K562 (cell line): Measurements from ENCODE around the gene MSH3. TPM values are rescaled to one million over a fixed set of nuclear protein-coding genes. Genes with fewer than 3 reads are reported as not detected.
A peak's percentile ranks its signal among the peaks of the same experiment; 100 is the strongest.

Experiments used
- ATAC-seq: fragments of 200-7000 bp; cut with Tn5 transposase; 3 replicates; pipeline ENCODE4 v1.9.1; 2020; ENCODE audit warnings: moderate library complexity
- BruUV-seq: library from RNA; stranded (reverse); fragments of 400-500 nt; replicated peaks from 2 replicates; lab custom pipeline; 2021; lab: Mats Ljungman, UMichigan
- CTCF ChIA-PET: fragments of 300-600 bp; formaldehyde crosslinking; extraction: SDS; loops from one replicate; lab custom pipeline; 2021; ENCODE audit warnings: low intra/inter-chr PET ratio; lab: Yijun Ruan, JAX
- POLR2A ChIA-PET: fragments of 300-600, 350-650 bp; sonication (Branson Sonifier 250); formaldehyde crosslinking; extraction: SDS; loops from one replicate; lab custom pipeline; 2021; ENCODE audit warnings: antibody characterized with exemption, inconsistent platforms; lab: Yijun Ruan, JAX
- DNase-seq, 4 experiments: peaks; one replicate each; pipeline versions ENCODE4 v3.0.0 to v3.0.0-alpha.2; 2011 to 2018; ENCODE audit warnings: low spot score in 3 of 4, mixed read lengths in 3 of 4; ENCODE audit errors: extremely low read depth in 1 of 4
- FAIRE-seq: peaks from 2 replicates; lab custom pipeline; 2011; peaks lifted over from hg19 to GRCh38; lab: Jason Lieb, UNC
- H2AFZ ChIP-seq: 2 replicates; pipeline ENCODE4 v1.6.0; 2011; ENCODE audit warnings: low read depth, low read length, control low read depth, inconsistent platforms
- H3K27ac ChIP-seq: fragments of 200-600 bp; 3 replicates; pipeline ENCODE4 v1.8.0; 2011; ENCODE audit warnings: low read depth, mild to moderate bottlenecking, control low read depth, inconsistent platforms, low read length, moderate library complexity, mixed read lengths; ENCODE audit errors: extremely low read depth
- H3K27me3 ChIP-seq, 2 experiments: fragments of 300-600 bp in 1 of 2; 2 replicates in 1 of 2; 3 replicates in 1 of 2; pipeline versions ENCODE4 v1.6.0 to v1.8.0; 2011; ENCODE audit warnings: inconsistent platforms in 2 of 2, low read length in 2 of 2, mild to moderate bottlenecking in 1 of 2, mixed read lengths in 1 of 2, moderate library complexity in 1 of 2; ENCODE audit not compliant: control insufficient read depth in 2 of 2, insufficient read depth in 2 of 2
- H3K36me3 ChIP-seq: fragments of 300-600 bp; 3 replicates; pipeline ENCODE4 v1.8.0; 2011; ENCODE audit warnings: mild to moderate bottlenecking, low read length, inconsistent platforms; ENCODE audit not compliant: control insufficient read depth, insufficient read depth
- H3K4me1 ChIP-seq, 2 experiments: fragments of 200-600 bp in 1 of 2; replicated peaks in 1 of 2; 2 replicates in 1 of 2; 3 replicates in 1 of 2; pipeline versions ENCODE4 v1.5.1 to v1.8.0; 2011; ENCODE audit warnings: inconsistent platforms in 2 of 2, low read length in 2 of 2, mild to moderate bottlenecking in 1 of 2, mixed read lengths in 1 of 2, moderate library complexity in 1 of 2; ENCODE audit not compliant: control insufficient read depth in 2 of 2, insufficient read depth in 2 of 2
- H3K4me2 ChIP-seq: 2 replicates; pipeline ENCODE4 v1.6.1; 2011; ENCODE audit warnings: low read length, control low read depth, inconsistent platforms, mixed read lengths; ENCODE audit not compliant: insufficient read depth
- H3K4me3 ChIP-seq: fragments of 200-600 bp; sonication (generic), shearing (Covaris generic); 2 replicates; pipeline ENCODE4 v1.5.1; 2016; ENCODE audit warnings: control low read depth, inconsistent platforms
- H3K79me2 ChIP-seq: fragments of 200-600 bp; 3 replicates; pipeline ENCODE4 v1.8.0; 2011; ENCODE audit warnings: low read length, inconsistent platforms; ENCODE audit not compliant: control insufficient read depth, insufficient read depth
- H3K9ac ChIP-seq, 2 experiments: 2 replicates each; pipeline versions ENCODE4 v1.6.0 to v1.6.1; 2011; ENCODE audit warnings: low read depth in 2 of 2, low read length in 2 of 2, control low read depth in 1 of 2, inconsistent platforms in 1 of 2, mild to moderate bottlenecking in 1 of 2, mixed read lengths in 1 of 2; ENCODE audit not compliant: insufficient read depth in 1 of 2
- H3K9me1 ChIP-seq: one replicate; pipeline ENCODE4 v1.6.0; 2011; ENCODE audit warnings: inconsistent platforms, mild to moderate bottlenecking, low read length, moderate library complexity; ENCODE audit not compliant: control insufficient read depth, insufficient read depth
- H3K9me3 ChIP-seq: replicated peaks from 2 replicates; pipeline ENCODE4 v1.5.1; 2011; ENCODE audit warnings: low read depth, low read length, inconsistent platforms; ENCODE audit not compliant: control insufficient read depth, insufficient read depth
- H4K20me1 ChIP-seq: replicated peaks from 2 replicates; pipeline ENCODE4 v1.6.1; 2011; ENCODE audit warnings: low read length, inconsistent platforms, mixed read lengths; ENCODE audit not compliant: control insufficient read depth, insufficient read depth
- ADNP ChIP-seq: fragments of 200-800 bp; sonication (Bioruptor generic); IDR thresholded peaks from 2 replicates; pipeline ENCODE4 v1.6.1; 2016; ENCODE audit warnings: missing genetic modification characterization, missing compliant biosample characterization
- BDP1 ChIP-seq: IDR thresholded peaks from 3 replicates; pipeline ENCODE4 v1.6.1; 2011; ENCODE audit not compliant: insufficient read length, insufficient read depth
- CBX2 ChIP-seq: fragments of 200-600 bp; sonication (generic); IDR thresholded peaks from one replicate; pipeline ENCODE4 v1.6.1; 2012; ENCODE audit warnings: mild to moderate bottlenecking, low read length, inconsistent platforms; ENCODE audit not compliant: insufficient read depth, poor library complexity, severe bottlenecking
- DMBX1 ChIP-seq: fragments of 250-450 bp; sonication (Bioruptor Pico); IDR thresholded peaks from 2 replicates; pipeline ENCODE4 v1.8.0; 2022; ENCODE audit warnings: inconsistent platforms, mild to moderate bottlenecking, moderate library complexity, borderline replicate concordance
- EGR1 ChIP-seq: fragments of 450-650 bp; conservative IDR thresholded peaks from 2 replicates; pipeline ENCODE4 v1.6.1; 2017; ENCODE audit warnings: mild to moderate bottlenecking
- EHMT2 ChIP-seq: fragments of 450-650 bp; IDR thresholded peaks from 2 replicates; pipeline ENCODE4 v1.6.1; 2018; ENCODE audit warnings: antibody characterized with exemption
- KDM1A ChIP-seq, 2 experiments: fragments of 450-650 bp; IDR thresholded peaks; 2 replicates each; pipeline ENCODE4 v1.6.1; 2016; ENCODE audit warnings: mild to moderate bottlenecking in 2 of 2
- MTA1 ChIP-seq: fragments of 450-650 bp; IDR thresholded peaks from 2 replicates; pipeline ENCODE4 v1.6.1; 2017; ENCODE audit warnings: borderline replicate concordance
- MYC ChIP-seq, 2 experiments: fragments of 250-450 bp in 1 of 2; sonication (Bioruptor Pico) in 1 of 2; IDR thresholded peaks; 2 replicates each; pipeline versions ENCODE4 v1.5.1 to v1.6.1; 2012 to 2021; ENCODE audit warnings: low read depth in 2 of 2, borderline replicate concordance in 1 of 2, improper control_type of control experiment in 1 of 2, low read length in 1 of 2, mild to moderate bottlenecking in 1 of 2, moderate library complexity in 1 of 2
- NFIC ChIP-seq: fragments of 450-650 bp; IDR thresholded peaks from 2 replicates; pipeline ENCODE4 v1.6.1; 2017; ENCODE audit warnings: mild to moderate bottlenecking, inconsistent platforms
- NR2F6 ChIP-seq: fragments of 450-650 bp; formaldehyde crosslinking; IDR thresholded peaks from 2 replicates; pipeline ENCODE4 v1.4.0; 2020; ENCODE audit warnings: mild to moderate bottlenecking
- NR4A1 ChIP-seq, 2 experiments: fragments of 250-450 bp in 1 of 2; fragments of 450-650 bp in 1 of 2; sonication (Bioruptor Pico) in 1 of 2; IDR thresholded peaks; 2 replicates each; pipeline versions ENCODE4 v1.4.0 to v1.6.1; 2016 to 2020; ENCODE audit warnings: mild to moderate bottlenecking in 2 of 2, missing compliant biosample characterization in 1 of 2, missing genetic modification characterization in 1 of 2, moderate library complexity in 1 of 2
- PHB ChIP-seq: fragments of 250-450 bp; sonication (Bioruptor Pico); IDR thresholded peaks from 2 replicates; pipeline ENCODE4 v1.5.0; 2021
- POLR3A ChIP-seq: IDR thresholded peaks from 2 replicates; pipeline ENCODE4 v1.6.1; 2011; ENCODE audit warnings: borderline replicate concordance, mild to moderate bottlenecking, moderate library complexity; ENCODE audit not compliant: insufficient read length, insufficient read depth; ENCODE audit errors: extremely low read depth
- PTBP1 ChIP-seq: fragments of 200-400 bp; formaldehyde crosslinking; IDR thresholded peaks from 2 replicates; pipeline ENCODE4 v1.6.1; 2017; ENCODE audit warnings: low read depth, low read length
- RBM25 ChIP-seq: fragments of 200-400 bp; formaldehyde crosslinking; IDR thresholded peaks from 2 replicates; pipeline ENCODE4 v1.6.1; 2018; ENCODE audit warnings: low read length, low read depth, moderate library complexity; ENCODE audit not compliant: severe bottlenecking
- TBL1XR1 ChIP-seq, 2 experiments: IDR thresholded peaks; 2 replicates each; pipeline ENCODE4 v1.6.1; 2012; ENCODE audit warnings: improper control_type of control experiment in 2 of 2, low read length in 2 of 2, mild to moderate bottlenecking in 1 of 2
- ZNF311 ChIP-seq: fragments of 250-450 bp; sonication (Bioruptor Pico); IDR thresholded peaks from 2 replicates; pipeline ENCODE4 v1.4.0; 2020; ENCODE audit warnings: mild to moderate bottlenecking, moderate library complexity
- WGBS: fragments of 100-300 bp; shearing (Covaris generic); methylation state at CpG from one replicate; pipeline ENCODE4 v1.1.6; 2016; ENCODE audit warnings: low coverage, mixed read lengths; ENCODE audit not compliant: insufficient coverage; ENCODE audit errors: missing lambda C conversion rate; 5-methylcytosine and 5-hydroxymethylcytosine counted together
- in situ Hi-C: fragments of 300-500 bp; cut with MboI; formaldehyde crosslinking; loops from 4 replicates; pipeline ENCODE4 v1.15.0; 2018; ENCODE audit warnings: inconsistent platforms, mixed read lengths
- intact Hi-C: fragments of 100-400 bp; cut with micrococcal nuclease; formaldehyde crosslinking; loops from 2 replicates; pipeline ENCODE4 v1.14.2; 2022
- polyA plus RNA-seq, 8 experiments: library from polyadenylated mRNA; depleted of rRNA in 4 of 8; stranded (reverse) in 5 of 8; unstranded in 3 of 8; fragments of >200 nt; fragmentation: Nextera tagmentation in 2 of 8; fragmentation: Illumina TruSeq in 1 of 8; extraction: Ambion mirVana in 2 of 8; extraction: Trizol in 1 of 8; gene quantifications; 2 replicates each; pipeline versions ENCODE4 v1.2.1 to v1.2.3, GENCODE V29; 2011 to 2014; ENCODE audit warnings: inconsistent platforms in 1 of 8, missing spikeins in 1 of 8
- total RNA-seq, 7 experiments: library from RNA; depleted of rRNA in 6 of 7; stranded (reverse); fragments of >200 nt in 6 of 7; fragmentation: Illumina TruSeq in 2 of 7; extraction: Trizol in 2 of 7; gene quantifications; 2 replicates each; pipeline versions ENCODE4 v1.2.1 to v1.2.3, GENCODE V29; 2011 to 2021; ENCODE audit warnings: low replicate concordance in 1 of 7
- TF ChIP-seq, protein P1 (sequence below): sonication (generic); formaldehyde crosslinking; IDR thresholded peaks from 2 replicates; pipeline ENCODE4 v1.8.1; 2023; ENCODE audit warnings: missing genetic modification reagents, mild to moderate bottlenecking, borderline replicate concordance

The MSH3 gene
- total and polyA plus RNA-seq, 9 of the 15 experiments (the other 6 are each of a cell fraction or from before 2014, with no cell fraction given), result 3.9 to 17.2 (median 13.2) TPM

DNA sequence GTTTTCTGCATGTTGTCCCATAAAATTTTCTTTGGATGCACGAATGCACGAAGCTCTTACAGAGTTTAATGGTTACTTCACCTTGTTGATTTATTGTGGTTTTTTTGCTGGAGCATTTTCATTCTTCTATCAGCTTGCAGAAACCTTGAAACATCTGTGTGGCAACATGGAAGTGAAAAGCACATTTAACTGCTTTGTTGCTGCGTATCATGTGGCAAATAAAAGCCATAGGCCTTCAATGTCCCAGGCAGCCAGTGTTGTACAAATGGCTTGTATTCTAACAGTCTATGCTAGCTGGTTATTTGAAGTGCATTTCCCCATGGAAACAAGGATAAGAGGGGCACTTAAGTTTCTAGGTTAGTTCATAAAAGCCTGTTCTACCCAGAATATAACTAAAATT is 263.2 kb downstream of the MSH3 start (continued):
- TF ChIP-seq MYC (IDR thresholded peaks at IDR 0.05; ENCODE audit: low read depth, low read length) (no peak), MYC (CRISPR knock-in tag; IDR thresholded peaks at IDR 0.05; ENCODE audit: borderline replicate concordance, low read depth) (no peak), RBM25 (no peak), TBL1XR1 (IDR thresholded peaks at IDR 0.05; ENCODE audit: low read length in 2 of 2) (no peak), EGR1 (no peak), DMBX1 (CRISPR knock-in tag) (no peak), BDP1 (no peak), POLR3A (no peak), EHMT2 (no peak), NR4A1 (CRISPR knock-in tag; IDR thresholded peaks at IDR 0.05) (no peak), NR4A1 (tag; IDR thresholded peaks at IDR 0.05) (no peak), NFIC (no peak), ZNF311 (CRISPR knock-in tag) (no peak), MTA1 (no peak), PHB (CRISPR knock-in tag) (no peak)

GRCh38 chr5:80919678-80920196 is 265.3 kb downstream of the MSH3 start:
- Histone ChIP-seq H3K27me3 (no peaks in the 10 kb centered on the region; a peak in 1 of 5 replicates), H3K27ac (no peak overlapping the region), H3K4me1 (no peaks in the 10 kb centered on the region), H2AFZ (no peak overlapping the region), H3K9me3 (no peaks in the 10 kb centered on the region), H3K4me2 (no peak overlapping the region), H3K9ac (no peak overlapping the region), H3K36me3 (no peaks in the 10 kb centered on the region), H4K20me1 (no peaks in the 10 kb centered on the region), H3K79me2 (no peaks in the 10 kb centered on the region), H3K4me3 (no peak overlapping the region), H3K9me1 (no peaks in the 10 kb centered on the region)
- BruUV-seq, result no TSS peak
- 5% methylated on average over 6 of the region's 6 CpGs for whole genome bisulfite sequencing
- intact Hi-C loops, result no loop called here
- ChIA-PET CTCF (no interaction called here), POLR2A (no interaction called here)
- FAIRE-seq (no peak), ATAC-seq (no peak), DNase-seq (no peak)
- in situ Hi-C loops, result no loop called here
- peak; percentile 53; the same call in 1 of the 2 replicates for TF ChIP-seq ADNP
- TF ChIP-seq NR2F6 (CRISPR knock-in tag), result no peak
- TF ChIP-seq, protein P1, sequence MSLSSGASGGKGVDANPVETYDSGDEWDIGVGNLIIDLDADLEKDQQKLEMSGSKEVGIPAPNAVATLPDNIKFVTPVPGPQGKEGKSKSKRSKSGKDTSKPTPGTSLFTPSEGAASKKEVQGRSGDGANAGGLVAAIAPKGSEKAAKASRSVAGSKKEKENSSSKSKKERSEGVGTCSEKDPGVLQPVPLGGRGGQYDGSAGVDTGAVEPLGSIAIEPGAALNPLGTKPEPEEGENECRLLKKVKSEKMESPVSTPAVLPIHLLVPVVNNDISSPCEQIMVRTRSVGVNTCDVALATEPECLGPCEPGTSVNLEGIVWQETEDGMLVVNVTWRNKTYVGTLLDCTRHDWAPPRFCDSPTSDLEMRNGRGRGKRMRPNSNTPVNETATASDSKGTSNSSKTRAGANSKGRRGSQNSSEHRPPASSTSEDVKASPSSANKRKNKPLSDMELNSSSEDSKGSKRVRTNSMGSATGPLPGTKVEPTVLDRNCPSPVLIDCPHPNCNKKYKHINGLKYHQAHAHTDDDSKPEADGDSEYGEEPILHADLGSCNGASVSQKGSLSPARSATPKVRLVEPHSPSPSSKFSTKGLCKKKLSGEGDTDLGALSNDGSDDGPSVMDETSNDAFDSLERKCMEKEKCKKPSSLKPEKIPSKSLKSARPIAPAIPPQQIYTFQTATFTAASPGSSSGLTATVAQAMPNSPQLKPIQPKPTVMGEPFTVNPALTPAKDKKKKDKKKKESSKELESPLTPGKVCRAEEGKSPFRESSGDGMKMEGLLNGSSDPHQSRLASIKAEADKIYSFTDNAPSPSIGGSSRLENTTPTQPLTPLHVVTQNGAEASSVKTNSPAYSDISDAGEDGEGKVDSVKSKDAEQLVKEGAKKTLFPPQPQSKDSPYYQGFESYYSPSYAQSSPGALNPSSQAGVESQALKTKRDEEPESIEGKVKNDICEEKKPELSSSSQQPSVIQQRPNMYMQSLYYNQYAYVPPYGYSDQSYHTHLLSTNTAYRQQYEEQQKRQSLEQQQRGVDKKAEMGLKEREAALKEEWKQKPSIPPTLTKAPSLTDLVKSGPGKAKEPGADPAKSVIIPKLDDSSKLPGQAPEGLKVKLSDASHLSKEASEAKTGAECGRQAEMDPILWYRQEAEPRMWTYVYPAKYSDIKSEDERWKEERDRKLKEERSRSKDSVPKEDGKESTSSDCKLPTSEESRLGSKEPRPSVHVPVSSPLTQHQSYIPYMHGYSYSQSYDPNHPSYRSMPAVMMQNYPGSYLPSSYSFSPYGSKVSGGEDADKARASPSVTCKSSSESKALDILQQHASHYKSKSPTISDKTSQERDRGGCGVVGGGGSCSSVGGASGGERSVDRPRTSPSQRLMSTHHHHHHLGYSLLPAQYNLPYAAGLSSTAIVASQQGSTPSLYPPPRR (CRISPR knock-in tag), result no peak
- no peak for TF ChIP-seq CBX2
- TF ChIP-seq PTBP1, result 0 out of 2 replicates have a peak, but pooled peaks have one; percentile 46
- 0 out of 4 replicates have a peak, but pooled peaks of 1 of the 2 experiments have one; percentile 11 for TF ChIP-seq KDM1A (IDR thresholded peaks at IDR 0.05)
